ENCODE results near the gene LRP1. TPM values are rescaled to one million over a fixed set of nuclear protein-coding genes. Genes with fewer than 3 reads are reported as not detected.

The LRP1 gene
- total RNA-seq (2014; rRNA removed) = 14.7 and 21.8 TPM in 2 replicates
- Bru-seq, nascent RNA = percentile 64 among the genes with signal in this experiment
- percentile 79 among the genes with signal in this experiment for BruChase-seq, experiment 1, labeled RNA remaining after a 6-hour chase
- BruChase-seq, experiment 2, labeled RNA remaining after a 2-hour chase = percentile 66 among the genes with signal in this experiment
- long read RNA-seq, partial matches to known transcripts = 82 of 111 reads
- long read RNA-seq, other reads (novel, unspliced or antisense) = 28 of 111 reads

GRCh38 chr12:57127726-57128518, at the start of gene LRP1:
LRP1 (plus strand) TSS chr12:57128483; CDS start chr12:57128965, 482 bp downstream.
- Histone ChIP-seq H3K36me3 (ENCODE audit: low read depth, low read length) (no peaks in the 10 kb centered on the region), H3K27ac (ENCODE audit: low read length) (peak within 1 kb of the TSS; percentile 49), H3K9me2 (replicated peaks; ENCODE audit: low read length) (no peaks in the 10 kb centered on the region), H3K9ac (ENCODE audit: low read length) (peak within 1 kb of the TSS; percentile 79), H3K27me3 (ENCODE audit: low read length) (no peaks in the 10 kb centered on the region), H3K79me2 (ENCODE audit: low read length) (peaks cover 4% of the 10 kb centered on the region; the same call in 1 of the 2 replicates), H3K4me1 (ENCODE audit: insufficient read depth, low read length) (peaks cover 18% of the 10 kb centered on the region; the same call in 1 of the 2 replicates), H2AFZ (ENCODE audit: low read length) (peak within 1 kb of the TSS; percentile 99), H3K4me3 (ENCODE audit: low read length) (peak within 1 kb of the TSS; percentile 94), H3K9me3 (ENCODE audit: low read length) (no peaks in the 10 kb centered on the region), H4K20me1 (ENCODE audit: low read length) (no peaks in the 10 kb centered on the region), H3F3A (ENCODE audit: low read length, unreplicated experiment) (no peaks in the 10 kb centered on the region), H3K4me2 (ENCODE audit: low read length) (peak within 1 kb of the TSS; percentile 99)
- no TSS peak for BruUV-seq (replicated peaks)
- DNase-seq (peak; percentile 79), ATAC-seq (peak; percentile 79)
- CTCF ChIA-PET = interaction anchor here (0.5 to 2.1 kb wide), 13 partner anchors 20 to 860 kb away, joined by 3 to 17 read pairs (median 4); no protein-coding TSS in a partner anchor
- POLR2A ChIA-PET (ENCODE audit: unreplicated experiment) = interaction anchor here (0.6 to 1.0 kb wide), 4 partner anchors 16 to 59 kb away, joined by 3 to 7 read pairs (median 4); partner anchors contain the start of gene NEMP1
- intact Hi-C loops (cut with micrococcal nuclease) = loop anchor here (2.0 kb wide), 1 partner anchor 25 kb away; no protein-coding TSS in a partner anchor
- TF ChIP-seq, protein P1, sequence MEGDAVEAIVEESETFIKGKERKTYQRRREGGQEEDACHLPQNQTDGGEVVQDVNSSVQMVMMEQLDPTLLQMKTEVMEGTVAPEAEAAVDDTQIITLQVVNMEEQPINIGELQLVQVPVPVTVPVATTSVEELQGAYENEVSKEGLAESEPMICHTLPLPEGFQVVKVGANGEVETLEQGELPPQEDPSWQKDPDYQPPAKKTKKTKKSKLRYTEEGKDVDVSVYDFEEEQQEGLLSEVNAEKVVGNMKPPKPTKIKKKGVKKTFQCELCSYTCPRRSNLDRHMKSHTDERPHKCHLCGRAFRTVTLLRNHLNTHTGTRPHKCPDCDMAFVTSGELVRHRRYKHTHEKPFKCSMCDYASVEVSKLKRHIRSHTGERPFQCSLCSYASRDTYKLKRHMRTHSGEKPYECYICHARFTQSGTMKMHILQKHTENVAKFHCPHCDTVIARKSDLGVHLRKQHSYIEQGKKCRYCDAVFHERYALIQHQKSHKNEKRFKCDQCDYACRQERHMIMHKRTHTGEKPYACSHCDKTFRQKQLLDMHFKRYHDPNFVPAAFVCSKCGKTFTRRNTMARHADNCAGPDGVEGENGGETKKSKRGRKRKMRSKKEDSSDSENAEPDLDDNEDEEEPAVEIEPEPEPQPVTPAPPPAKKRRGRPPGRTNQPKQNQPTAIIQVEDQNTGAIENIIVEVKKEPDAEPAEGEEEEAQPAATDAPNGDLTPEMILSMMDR (conservative IDR thresholded peaks at IDR 0.05; ENCODE audit: low read depth, low read length) = no peak
- TF ChIP-seq EZH2 (IDR thresholded peaks at IDR 0.05; ENCODE audit: low read length, unreplicated experiment) (no peak), EZH2phosphoT487 (IDR thresholded peaks at IDR 0.05; ENCODE audit: borderline replicate concordance, low read length) (no peak)

DNA sequence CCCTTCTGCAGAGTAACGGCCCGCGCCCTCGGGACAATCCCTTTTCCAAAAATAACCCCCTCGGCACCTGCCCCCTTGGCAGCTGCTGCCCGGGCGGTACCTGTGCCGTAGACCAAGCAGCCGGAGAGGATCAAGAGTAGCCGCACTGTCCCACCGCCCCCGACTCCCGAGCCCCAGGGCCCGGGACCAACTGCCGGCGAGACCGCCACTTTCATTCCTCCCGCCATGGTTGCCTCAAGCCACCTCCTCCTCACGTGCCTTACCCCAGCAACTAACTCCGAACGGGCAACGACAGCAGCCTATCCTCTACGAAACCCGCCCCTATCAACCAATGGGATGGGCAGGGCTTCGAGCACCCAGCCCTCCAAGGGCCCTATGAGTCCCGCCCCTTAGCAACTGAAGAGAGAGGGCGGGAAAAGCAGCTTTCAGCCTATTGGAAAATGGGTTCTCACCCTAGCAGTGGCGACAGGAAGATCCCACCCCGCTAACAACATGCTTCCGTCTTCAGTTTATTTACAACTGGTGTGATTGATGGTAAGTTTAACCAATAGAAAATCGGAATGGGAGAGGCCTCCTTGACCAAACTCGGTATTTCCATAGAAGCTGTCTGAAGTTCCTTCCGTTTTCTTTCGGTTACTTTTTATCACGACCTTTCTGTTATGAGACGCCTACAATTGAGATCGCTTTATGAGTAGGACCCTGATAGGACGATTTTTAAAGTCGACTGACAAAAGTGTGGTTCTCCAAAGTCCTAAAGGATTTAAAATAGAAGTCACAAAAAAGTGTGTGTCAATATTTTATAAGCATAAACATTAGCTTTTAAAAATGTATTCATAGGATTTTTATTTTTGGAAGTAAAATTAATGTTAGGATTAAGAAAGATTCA, 49.5 kb upstream of the LRP1 start, which contains the start of gene NEMP1:
Gene NEMP1, minus strand, starts transcription at position 273 of the 886 bp plus-strand sequence. Its CDS starts 46 bp downstream, at position 227.
- Histone ChIP-seq H3K79me2 (ENCODE audit: low read length) (peaks cover 21% of the 10 kb centered on the region), H3K4me2 (ENCODE audit: low read length) (peak within 1 kb of the TSS; percentile 86), H3K4me3 (ENCODE audit: low read length) (peak within 1 kb of the TSS; percentile 90), H4K20me1 (ENCODE audit: low read length) (no peaks in the 10 kb centered on the region), H3K9me2 (replicated peaks; ENCODE audit: low read length) (no peaks in the 10 kb centered on the region), H2AFZ (ENCODE audit: low read length) (peak within 1 kb of the TSS; percentile 89), H3K4me1 (ENCODE audit: insufficient read depth, low read length) (peaks cover 6% of the 10 kb centered on the region; the same call in 1 of the 2 replicates), H3K9me3 (ENCODE audit: low read length) (no peaks in the 10 kb centered on the region), H3K27me3 (ENCODE audit: low read length) (no peaks in the 10 kb centered on the region), H3K9ac (ENCODE audit: low read length) (peak within 1 kb of the TSS; percentile 94), H3K27ac (ENCODE audit: low read length) (peak within 1 kb of the TSS; percentile 51), H3F3A (ENCODE audit: low read length, unreplicated experiment) (no peaks in the 10 kb centered on the region), H3K36me3 (ENCODE audit: low read depth, low read length) (no peaks in the 10 kb centered on the region; the same call in 1 of the 2 replicates)
- BruUV-seq (replicated peaks) = no TSS peak
- DNase-seq = peak; percentile 100
- CTCF ChIA-PET = interaction anchor here (0.6 to 1.8 kb wide), 5 partner anchors 9 to 119 kb away, joined by 3 to 14 read pairs (median 3); no protein-coding TSS in a partner anchor
- intact Hi-C loops (cut with micrococcal nuclease) = loop anchor here (1.0 kb wide), 1 partner anchor 9 kb away; no protein-coding TSS in a partner anchor
- POLR2A ChIA-PET (ENCODE audit: unreplicated experiment) = interaction anchor here (0.7 to 1.2 kb wide), 3 partner anchors 9 to 49 kb away, joined by 3 to 11 read pairs (median 6); partner anchors contain the start of gene LRP1
- ATAC-seq = peak; percentile 99
- TF ChIP-seq EZH2 (IDR thresholded peaks at IDR 0.05; ENCODE audit: low read length, unreplicated experiment) (no peak), EZH2phosphoT487 (IDR thresholded peaks at IDR 0.05; ENCODE audit: borderline replicate concordance, low read length) (no peak)
- TF ChIP-seq, protein P1 (conservative IDR thresholded peaks at IDR 0.05; ENCODE audit: low read depth, low read length) = no peak
